CD4-positive, alpha-beta T cell treated with Interleukin-6 at 100 ng/mL for 8 hours (primary cell): ENCODE measurements around the gene ATP5F1B.
"Not testable (repeated sequence)": the region's sequence is repeated elsewhere in the genome, so short reads cannot be mapped to it uniquely, and the experiment has no call there.

Source experiments
- DNase-seq: peaks from one replicate; pipeline ENCODE4 v3.0.0-alpha.2; 2020; ENCODE audit warnings: mixed read lengths, low spot score

ATP5F1B gene

DNA sequence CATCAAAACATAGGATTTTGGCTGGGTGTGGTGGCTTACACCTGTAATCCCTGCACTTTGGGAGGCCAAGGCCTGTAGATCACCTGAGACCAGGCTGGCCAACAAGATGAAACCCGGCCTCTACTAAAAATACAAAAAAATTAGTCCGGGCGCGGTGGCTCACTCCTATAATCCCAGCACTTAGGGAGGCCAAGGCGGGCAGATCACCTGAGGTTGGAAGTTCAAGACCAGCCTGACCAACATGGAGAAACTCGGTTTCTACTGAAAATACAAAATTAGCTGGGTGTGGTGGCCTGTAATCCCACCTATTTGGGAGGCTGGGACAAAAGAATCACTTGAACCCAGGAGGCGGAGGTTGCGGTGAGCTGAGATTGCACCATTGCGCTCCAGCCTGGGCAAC is 2.2 kb upstream of the ATP5F1B start:
- not testable (repeated sequence) for DNase-seq

DNA sequence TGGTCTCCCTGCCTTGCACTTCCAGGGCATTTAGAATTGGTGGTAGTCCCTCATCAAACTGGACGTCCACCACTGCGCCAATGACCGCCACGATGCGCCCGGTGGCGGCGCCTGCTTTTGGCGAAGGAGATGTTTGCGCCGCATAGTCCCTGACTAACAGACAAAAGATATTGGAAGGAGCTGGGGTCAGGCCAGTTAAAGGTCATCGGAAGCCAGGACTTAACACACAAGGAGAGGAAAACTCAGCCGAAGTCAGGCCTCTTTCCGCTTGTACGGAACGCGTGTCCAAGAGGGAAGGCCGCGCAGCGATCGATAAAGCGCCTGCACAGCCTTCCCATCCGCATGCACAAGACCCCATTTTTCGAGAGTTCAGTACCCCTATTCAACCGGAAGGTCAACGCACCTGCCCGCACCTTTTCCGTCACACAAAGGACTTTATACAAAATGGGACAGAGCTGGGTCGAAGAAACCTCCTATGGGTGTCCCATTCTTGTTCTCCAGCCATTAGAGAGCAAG is 525 bp downstream of the ATP5F1B start:
- DNase-seq, result no peak

DNA sequence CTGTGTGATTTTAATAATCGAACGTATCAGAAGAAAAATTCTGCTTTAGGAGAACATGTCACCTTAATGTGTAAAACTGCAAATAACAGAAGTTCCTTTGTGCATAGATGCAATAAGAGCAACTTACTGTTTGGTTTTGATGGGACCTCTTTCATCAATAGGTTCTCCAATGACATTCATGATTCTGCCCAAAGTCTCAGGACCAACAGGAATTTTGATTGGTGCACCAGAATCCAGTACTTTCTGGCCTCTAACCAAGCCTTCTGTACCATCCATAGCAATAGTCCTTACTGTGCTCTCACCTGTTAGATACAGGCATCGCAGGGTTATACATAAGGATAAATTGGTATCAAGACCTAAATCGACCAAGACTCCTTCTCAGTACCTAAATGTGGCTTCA is 1.1 kb downstream of the ATP5F1B start:
- no peak for DNase-seq

DNA sequence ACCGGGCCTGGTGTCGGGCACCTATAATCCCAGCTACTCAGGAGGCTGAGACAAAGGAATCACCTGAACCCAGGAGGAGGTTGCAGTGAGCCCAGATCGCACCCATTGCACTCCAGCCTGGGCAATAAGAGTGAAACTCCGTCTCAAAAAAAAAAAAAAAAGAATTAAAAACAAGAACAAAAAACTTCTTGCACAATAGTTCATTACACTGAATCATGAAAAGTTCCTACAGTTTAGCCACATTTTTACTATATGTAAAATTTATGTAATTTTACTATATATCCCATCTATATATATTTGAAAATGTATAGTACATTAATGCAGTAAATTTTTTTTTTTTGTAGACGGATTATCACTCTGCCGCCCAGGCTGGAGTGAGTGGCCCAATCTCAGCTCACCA is 4.6 kb downstream of the ATP5F1B start:
- no peak for DNase-seq

DNA sequence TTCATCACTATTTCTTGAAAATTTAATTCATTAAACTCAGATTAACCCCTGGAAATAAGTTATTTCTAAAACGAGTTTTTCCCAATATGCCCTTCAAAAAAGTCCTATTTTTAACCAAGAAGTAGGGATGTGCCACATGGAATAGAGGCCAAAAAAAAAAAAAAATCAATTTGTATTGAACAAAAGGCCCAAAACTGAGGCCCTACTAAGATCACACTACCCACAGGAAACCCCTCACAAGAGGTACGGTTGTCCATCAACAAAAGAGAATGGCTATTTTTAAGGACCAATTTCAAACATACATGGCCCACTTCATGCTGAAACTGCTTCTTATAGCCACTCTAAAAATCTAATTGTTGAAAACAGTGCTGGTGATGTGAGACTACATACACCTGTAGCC is 8.2 kb downstream of the ATP5F1B start:
- no peak for DNase-seq

DNA sequence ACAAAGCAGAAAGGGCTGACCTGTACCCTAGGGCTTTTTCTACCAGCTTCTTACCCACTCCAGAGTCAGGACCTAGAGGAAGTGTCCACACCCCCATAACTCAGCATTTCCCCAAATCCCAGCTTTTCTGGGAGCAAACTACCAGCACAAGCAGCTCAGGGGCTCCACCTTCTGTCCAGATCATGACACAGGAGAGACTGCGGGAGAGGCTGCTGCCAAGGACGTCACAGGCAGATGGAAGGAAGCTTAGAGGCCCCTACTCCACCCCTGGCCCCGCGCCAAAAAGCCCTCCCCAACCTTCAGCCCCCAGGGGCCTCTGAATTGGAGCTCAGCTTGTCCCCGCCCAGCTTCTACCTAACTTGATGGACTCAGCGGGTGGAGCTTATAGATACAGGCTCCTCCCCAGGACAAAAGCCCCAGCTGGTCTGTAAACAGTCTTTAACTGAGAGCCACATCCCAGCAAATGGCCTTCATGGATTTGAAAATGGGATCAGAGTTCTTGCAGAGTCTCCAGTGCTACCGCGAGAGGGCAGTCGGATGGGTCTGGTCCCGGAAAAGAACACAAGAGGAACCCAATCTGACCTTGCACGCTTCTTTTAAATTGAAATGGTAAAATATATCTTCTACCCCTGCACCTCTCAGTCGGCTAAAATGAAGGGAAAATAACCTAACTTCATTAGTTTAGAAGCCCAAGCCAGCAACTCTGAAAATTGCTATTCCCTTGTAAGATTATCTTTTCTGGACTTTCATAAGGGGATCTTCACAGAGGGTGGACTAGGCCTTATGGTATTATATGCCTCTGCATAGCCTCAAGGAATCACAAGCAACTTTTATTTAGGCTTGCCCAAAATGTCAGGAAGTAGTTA is 8.9 kb downstream of the ATP5F1B start:
- peak; percentile 90 for DNase-seq

DNA sequence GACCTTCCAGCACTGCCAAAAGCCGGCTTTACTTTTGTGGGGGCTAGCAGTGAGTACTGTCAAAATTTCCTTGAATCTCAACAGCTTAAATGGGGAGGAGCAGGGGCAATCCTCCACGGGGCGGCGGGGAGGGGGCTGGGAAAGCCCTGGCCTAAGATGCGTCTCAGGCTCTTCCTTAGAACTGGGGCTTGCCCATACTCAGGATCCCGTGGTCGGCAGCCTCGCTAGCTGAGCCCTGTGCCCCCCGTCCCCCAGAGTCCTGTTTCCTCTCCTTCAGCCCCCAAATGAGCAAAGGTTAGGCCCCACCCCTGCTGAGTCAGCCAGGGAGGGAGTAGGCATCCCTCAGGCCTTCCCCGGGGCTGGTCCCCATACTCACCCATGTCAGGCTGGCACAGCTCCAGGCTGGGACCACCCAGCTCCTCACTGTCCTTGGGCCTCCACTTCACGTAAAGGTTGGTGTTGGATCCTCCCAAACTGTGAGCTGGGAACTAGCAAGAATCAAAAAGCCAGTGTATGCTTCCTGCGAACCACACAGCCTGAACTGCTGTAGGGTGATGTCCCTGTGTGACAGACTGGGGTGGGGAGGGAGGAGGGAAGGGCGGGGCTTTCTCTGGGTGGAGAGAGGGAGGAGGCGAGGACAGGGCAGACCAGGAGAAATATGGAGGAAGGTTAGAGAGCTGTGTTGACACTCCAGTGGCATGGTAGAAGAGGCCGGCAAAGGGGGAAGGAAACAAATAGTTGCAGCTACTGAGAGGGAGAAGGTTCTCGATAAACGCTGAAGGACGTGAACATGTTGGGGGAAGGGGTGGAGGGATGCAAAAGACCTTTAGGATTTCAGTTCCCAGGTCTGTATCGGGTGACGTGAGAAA is 9.7 kb downstream of the ATP5F1B start:
- peak; percentile 81 for DNase-seq

DNA sequence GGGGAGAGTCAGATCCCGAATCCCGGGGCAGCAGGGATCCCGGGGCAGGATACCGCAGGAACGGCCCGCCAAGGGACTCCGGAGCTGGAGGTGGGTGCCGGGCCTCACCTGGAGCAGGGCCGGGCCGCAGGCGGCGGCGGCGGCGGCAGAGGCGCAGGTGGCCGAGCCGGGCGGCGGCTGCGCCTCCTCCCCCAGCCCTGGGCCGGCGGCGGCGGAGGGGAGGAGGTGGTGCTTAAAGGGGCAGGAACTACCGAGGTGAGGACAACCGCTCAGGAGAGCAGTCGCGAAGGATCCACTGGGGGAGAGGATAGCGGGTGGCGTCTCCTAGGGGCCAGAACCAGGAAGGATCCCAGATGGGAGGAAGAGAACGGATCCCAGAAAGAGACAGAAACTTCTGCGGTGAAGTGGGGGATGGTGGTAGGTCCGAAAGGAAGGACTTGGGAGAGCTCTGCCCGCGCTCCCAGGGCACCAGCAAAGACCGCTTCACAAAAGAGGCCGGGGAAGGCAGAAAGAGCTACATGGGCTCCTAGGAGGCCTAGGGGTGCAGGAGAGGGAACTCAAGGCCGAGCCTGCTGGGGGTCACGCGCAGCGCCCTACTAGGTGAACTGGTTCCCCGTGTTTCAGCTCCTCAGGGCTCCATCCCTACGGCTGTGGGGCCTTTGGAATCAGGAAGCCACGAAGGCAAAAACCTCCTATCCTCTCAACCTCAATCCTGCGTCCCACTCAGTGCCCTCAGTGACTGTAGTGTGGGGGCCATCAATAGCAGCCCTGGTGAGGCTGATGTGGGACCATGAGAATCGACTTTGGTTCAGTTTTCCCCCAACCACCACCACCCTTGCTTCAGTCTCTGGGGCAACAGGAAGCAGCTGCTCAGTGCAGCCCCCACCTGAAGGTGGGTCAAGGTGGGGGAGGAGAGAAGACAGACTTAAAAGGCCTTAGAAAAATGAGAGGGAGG is 10.7 kb downstream of the ATP5F1B start:
- peak; percentile 59 for DNase-seq

DNA sequence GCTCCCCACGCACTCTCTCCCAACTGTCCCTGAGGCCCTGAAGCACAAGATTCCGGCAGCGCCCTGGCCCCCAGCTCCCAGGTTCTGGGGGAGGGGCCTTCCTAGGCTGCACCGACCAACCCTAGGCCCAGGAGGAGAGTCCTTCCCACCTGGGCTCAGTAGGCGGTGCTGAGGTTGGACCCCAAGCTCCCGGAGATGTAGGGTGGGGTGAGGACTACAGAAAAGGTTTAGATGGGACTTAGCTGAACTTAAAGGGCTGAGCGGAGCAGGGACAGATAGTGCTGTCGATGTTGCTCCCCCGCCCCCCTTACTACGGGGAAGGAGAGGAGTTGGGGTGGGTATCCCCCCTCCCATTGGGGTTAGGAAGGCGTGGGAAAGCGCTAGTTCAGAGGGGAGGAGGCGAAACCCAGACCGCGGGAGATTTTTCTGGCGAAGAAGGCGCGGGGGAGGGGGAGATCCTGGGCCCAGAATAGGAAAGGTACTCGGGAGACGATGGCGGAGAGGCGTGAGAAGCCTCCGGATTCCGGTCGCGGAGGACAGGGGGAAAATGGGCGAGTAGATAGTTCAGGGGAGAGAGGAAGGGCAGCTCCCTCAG is 11.4 kb downstream of the ATP5F1B start:
- no peak for DNase-seq

DNA sequence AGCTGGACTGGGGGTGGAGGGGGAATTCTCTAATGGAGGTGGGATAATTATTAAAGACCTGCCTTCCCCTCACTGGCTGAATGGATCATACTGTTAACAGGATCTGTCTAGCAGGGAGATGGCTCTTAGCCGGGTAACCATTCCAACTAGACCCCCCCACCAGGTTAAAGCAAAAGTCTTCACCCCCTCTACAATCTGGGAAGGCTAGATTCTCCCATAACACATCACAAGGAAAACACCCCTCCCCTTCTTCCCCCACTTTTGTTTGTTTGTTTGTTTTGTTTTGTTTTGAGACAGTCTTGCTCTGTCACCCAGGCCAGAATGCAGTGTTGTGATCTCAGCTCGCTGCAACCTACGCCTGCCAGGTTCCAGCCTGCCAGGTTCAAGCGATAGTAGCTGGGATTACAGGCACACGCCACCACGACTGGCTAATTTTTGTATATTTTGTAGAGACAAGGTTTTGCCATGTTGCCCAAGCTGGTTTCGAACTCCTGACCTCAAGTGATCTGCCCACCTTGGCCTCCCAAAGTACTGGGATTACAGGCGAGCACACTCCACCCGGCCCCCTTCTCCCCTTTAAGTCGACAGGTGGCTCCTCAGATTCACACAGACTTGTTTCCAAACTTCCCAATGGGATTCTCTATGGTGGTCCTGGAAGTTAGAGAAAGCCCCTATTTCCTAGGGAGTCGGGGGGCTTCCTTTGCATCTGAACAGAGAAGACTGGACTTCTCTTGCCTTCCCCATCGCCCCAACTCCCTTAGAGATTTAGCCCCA is 12.1 kb downstream of the ATP5F1B start:
- DNase-seq, result no peak

DNA sequence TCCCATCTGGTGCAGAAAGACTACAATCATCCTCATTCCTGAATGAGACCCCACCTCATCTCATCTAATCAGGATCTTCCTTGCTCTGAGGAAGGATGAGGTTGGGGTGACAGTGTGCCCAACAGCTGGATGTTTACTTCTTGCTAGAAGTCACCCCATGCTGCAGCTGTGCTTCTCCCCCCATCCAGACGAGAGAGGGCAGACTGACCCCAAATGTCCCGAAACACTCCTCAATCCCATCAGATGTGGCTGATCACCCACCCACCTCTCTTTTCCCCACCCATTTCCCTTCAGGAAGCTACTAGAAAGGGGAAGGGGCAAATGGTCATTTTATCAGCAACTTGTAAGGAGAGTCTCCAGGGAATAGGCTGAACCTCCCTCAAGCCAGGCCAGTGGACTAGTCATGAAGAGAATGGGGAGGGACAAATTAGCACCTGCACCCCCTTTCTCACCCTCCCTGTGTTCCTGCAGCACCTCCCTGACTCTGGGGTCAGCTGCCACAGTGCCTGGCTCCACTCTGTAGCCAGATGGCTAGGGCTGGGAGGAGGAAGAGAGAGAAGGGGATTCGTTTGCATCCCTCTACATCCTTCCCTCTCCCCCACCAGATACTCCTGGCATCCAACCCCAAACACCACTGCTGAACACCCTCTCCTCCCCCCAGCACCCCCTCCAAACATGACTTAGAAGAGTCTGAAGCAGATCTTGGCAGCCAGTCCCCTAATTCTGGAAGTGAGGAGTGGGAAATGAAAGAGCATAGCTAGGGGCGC is 12.9 kb downstream of the ATP5F1B start:
- DNase-seq, result no peak

DNA sequence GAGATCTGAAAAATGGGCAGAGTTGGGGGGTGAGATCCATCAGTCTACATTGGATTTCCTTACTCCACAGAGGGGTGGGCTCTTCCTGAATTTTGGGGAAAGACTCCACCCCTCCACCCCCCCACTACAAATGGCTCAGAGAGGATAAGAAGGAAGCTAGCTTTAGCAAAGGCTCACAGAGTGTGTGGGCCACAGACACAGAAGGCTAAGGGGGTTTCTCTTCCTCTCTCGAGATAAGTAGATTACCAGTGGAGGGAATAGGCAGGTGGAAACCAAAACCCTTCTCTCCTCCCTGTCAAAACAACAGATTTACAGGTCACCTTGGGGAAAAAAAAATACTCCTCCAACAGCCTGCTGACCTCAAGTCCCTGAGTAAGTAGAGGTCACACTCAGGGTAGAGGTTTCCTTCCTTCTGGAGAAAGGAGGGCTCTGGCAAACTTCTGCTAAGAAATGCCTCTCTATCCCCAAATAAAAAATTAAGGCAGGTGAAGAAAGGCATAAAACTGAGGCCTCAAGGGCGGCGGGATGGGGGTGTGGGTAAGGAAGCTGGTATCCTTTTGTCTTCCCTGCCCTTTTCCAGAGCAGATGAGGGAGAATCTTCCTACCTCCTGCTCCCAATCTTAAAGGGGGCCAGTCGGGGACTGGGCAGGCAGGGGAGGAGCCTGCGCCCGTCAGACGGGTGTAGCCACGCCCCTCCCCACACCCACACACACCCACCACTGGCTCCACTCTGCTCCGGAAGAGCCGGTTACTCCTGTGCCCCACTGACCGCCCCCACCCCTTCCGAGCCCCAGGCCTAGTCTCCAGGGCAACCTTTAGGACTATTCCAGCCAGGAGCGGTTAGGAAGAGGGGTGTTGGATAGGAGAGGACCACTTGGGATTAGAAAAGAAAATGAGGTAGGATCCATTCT is 13.7 kb downstream of the ATP5F1B start:
- peak; percentile 50 for DNase-seq

DNA sequence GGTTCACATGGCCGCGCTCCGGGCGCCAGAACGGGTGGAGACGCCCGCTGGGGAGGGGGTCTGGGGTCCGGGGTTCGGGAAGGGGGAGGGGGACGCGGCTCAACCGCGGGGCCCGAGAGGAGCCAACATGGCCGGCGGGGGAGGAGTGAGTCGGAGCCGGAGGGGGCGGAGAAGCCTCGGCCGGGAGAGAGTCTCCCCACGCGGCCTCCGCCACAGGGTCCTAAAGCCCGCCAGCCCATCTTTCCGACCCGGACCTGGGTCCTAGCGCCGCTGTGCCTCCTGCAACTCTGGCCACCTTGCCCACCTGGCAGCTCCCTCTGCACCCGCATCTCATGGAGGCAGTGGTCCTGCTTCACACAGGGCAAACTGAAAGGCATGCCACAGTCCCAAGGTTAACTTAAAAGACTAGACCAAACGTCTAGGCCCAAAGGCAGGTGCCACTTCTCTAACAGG is 15.6 kb downstream of the ATP5F1B start, which contains the start of gene BAZ2A:
TSS of gene BAZ2A (minus strand) at position 147 of the 453 bp plus-strand sequence. CDS start 12,796 bp downstream, outside the sequence.
- peak; percentile 82 for DNase-seq

DNA sequence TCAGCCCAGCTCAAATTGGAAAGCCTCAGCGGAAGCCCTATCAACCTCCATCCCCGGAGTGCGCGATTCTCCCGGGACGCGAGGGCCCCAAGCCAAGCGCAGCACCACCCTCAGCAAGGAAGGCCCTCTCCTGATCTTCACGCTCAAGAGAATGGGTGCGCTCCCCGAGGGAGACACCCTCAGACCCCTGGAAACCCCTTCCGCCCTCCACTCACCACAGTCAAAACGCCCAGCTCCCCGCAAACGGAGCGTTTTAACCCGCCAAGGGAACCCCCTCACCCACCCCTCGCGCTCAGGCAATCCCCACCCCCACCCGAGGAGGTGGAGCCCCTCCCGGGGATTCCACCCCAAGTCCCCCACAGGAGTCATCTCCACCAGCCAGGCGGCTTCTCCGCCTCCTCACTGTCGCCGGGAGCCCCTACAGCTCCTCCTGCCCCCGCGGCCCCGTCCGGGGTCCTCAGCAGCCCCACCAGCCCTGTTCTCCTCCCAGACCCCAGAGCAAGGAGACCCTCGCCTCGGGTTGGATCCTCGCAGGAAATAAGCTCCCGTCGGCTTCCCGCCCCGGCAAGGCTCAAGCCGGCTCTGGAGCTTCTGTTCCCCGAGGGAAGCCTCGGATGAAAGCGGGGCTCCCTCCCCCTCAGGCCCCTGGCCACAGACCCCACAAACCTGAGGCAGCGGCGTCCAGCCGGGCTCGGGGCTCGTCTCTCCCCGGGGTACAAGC is 16.2 kb downstream of the ATP5F1B start:
- peak; percentile 23 for DNase-seq

DNA sequence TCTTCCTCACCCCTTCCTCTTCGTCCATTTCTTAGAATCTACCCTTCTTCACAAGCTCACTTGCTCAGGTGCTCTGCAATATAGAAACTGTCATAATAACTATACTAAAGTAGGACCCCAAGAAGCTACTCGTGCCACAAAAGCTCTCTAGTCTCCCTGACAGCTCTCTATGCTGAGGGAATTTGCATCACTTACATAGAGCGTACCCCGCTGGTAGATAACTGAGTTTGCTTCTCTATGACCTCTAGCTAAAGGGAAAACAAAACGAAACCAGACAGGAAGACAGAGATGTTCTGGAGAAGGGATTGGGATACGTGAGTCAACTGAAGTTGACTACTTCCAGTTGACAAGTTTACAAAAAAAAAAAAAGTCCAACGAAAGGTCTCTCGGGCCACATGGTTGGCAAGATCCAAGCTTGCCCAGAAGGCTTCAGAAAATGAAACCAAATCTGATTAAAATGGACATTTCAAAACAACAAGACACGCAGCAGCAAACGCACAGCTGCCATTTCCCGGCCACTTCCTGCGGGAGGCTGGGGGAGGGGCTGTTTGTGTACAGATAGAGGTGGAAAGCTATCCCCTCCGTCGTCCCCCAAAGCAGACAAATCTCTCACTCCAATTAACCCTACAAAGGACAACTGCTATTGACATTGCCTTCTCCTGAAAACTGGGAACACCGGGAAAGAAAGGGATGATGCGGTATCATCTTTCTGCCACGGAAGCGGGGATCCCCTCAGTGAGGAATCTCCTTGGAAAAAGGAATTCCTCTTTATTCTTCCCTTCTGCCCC is 16.9 kb downstream of the ATP5F1B start:
- peak; percentile 68 for DNase-seq

DNA sequence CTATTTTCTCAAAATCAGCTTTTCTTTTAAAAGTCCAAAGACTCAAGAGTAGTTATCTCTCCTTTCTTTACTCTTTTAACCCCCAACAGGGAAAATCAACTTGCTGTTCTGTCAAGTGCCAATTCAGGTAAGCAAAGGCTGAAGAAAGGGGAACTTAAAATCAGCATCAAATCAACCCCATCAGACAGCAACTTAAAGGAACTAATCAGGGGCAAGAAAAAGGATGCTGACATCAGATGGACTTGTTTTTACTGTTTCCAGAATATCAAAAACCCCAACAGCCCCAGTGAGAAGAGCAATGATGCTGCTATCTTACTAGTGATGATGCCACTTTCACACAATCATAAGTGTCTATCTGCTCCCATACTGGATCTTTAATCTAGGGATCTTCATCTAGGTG is 19.1 kb downstream of the ATP5F1B start:
- no peak for DNase-seq

DNA sequence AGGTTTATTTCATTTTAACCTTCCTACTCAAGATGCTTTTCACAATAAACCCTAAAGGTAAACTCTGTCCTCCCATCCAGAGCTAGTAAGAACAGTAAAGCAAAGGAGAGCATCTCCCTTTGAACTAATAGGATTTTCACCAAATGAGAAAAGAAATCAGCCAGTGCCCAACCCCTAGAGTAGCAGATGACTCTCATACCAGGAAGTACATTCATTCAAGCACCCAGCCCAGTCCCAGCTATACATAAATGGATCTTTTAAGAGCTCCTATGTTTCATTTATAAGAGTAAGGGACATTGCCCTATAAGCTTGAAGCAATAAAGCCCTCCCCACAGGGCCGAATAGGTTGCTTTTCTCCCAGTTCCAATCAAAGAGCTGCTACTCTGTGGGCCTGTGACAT is 23.2 kb downstream of the ATP5F1B start:
- DNase-seq, result no peak
